ENCODE data around the gene ZMYM4.

DNA sequence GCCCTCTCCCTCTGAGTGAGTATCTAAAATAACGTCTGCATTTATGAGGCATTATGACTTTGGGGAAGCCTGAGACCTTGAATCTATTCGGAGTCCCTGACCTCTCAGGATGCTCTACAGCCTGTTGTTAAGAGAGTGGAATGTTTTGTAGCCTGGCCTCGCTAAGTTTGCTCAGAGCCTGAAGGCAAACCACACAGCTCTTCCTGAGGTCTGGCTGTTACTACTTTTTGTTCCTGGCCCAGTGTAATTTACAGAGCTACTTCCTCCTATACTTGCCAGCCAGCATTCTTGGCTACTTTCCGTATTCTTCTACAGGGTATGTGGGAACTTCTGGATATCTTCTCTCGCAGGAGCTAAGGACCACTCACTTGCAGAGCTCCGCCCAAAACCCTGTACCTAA is 3.6 kb upstream of the ZMYM4 start:
- TF ChIP-seq, protein P1, sequence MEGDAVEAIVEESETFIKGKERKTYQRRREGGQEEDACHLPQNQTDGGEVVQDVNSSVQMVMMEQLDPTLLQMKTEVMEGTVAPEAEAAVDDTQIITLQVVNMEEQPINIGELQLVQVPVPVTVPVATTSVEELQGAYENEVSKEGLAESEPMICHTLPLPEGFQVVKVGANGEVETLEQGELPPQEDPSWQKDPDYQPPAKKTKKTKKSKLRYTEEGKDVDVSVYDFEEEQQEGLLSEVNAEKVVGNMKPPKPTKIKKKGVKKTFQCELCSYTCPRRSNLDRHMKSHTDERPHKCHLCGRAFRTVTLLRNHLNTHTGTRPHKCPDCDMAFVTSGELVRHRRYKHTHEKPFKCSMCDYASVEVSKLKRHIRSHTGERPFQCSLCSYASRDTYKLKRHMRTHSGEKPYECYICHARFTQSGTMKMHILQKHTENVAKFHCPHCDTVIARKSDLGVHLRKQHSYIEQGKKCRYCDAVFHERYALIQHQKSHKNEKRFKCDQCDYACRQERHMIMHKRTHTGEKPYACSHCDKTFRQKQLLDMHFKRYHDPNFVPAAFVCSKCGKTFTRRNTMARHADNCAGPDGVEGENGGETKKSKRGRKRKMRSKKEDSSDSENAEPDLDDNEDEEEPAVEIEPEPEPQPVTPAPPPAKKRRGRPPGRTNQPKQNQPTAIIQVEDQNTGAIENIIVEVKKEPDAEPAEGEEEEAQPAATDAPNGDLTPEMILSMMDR (IDR thresholded peaks at IDR 0.05): no peak
- no peak for TF ChIP-seq POLR2A (IDR thresholded peaks at IDR 0.05)
